NCI-H1694 (cell line): ENCODE measurements around the gene NFIA.
"Not testable (repeated sequence)": the region's sequence is repeated elsewhere in the genome, so short reads cannot be mapped to it uniquely, and the experiment has no call there.

Experiments used
- DNase-seq: peaks from one replicate; lab custom pipeline; 2025; lab: John Stamatoyannopoulos, UW

The NFIA gene

DNA sequence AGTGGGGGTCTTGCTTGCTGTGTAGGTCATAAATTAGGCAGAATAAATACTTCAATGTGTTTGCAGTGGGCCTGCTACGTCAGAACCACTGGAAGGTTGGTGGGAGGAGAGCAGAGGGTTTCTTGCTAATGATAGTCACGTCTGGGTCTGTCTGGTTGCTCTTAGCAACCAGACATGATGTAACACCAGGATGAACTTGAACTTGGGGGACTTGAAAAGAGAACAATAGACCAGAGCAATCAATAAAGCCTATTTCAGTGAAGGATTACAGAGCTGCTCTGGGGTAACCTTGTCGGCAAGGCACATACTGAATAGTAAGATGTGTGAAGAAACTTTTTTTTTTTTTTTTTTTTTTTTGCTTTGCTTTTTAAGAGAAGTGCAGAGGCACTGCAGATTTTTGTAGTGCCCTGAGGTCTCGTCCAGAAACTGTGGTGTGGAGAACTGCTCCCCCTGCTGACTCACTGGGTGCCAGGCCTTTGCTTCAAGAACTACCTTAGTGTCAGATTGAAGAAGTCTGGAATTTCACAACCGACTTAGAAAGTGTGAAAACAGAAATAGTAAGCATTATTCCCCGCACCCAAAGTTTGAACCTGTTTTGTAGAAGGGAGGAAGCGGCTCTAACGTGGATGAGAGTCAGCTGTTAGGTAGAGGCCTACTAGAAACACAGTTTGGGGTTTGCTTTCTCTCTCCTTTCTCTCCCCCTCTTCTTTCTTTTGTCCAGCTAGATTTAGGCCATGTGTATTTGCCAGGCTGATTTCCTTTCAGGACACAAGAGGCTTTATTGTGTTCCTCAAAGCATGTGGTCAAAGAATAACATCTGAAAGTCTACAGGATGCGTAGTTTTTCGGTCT is 371.0 kb downstream of the NFIA start:
- peak; percentile 65 for DNase-seq

DNA sequence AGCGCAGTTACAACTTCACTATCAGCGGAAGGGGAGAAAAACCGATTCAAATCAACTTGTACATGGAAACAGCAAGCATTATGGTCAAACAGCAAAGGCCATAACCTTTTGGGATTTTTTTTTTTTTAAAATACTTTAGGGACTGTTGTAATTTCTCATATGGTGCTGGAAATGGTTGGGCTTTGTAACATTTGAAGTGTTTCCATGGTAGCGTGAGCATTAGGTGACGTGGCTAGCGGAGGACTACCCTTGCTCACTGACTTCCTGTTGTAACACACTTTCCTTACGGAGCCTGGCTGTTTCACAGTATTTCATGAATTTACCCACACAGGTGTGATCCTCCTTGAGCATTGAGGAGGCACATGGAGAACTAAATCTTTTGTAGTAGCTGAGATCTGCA is 373.0 kb downstream of the NFIA start:
- DNase-seq, result no peak

DNA sequence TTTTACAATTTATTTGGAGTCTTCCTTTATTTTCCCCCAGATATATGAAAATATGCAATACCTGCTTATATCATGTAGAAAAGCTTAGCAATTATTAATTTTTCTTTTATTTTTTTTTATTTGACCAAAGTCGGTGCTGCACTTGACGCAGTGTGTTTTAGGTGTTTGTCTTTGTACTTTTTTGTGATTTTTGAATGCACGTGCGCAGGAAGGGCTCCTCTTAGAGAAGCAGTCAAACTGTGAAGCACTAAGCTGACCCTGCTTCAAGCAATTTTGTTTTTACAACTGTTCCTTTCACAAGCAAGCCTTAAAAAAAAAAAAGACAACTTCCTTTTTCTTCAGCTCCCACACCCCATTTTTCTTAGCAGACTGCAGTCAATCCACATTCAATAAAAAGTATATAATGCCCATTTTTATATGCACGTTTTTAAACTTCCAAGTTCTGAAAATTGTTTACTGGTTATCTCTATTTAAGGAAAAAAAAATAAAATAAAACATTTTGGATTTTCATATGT is 375.2 kb downstream of the NFIA start:
- DNase-seq, result no peak

DNA sequence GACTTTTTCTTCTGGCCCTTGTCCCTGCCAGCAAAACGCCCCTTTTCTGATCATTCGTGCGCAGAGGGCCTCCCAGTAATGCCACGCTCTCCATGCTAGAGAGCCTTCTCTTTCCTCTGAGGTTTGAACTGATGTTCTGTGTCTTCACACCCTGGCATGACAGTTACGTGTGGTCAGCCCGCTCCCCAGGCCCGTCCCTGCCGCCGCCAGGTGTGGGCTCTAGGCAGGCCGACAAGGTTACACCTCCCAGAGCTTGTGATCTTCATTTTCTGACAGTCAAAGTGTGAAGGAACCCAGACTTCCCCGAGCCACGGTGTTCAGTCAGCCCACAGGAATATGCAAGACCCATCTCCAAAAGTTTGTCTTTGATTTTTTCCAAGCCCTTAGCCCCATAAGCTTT is 377.0 kb downstream of the NFIA start:
- DNase-seq, result no peak

DNA sequence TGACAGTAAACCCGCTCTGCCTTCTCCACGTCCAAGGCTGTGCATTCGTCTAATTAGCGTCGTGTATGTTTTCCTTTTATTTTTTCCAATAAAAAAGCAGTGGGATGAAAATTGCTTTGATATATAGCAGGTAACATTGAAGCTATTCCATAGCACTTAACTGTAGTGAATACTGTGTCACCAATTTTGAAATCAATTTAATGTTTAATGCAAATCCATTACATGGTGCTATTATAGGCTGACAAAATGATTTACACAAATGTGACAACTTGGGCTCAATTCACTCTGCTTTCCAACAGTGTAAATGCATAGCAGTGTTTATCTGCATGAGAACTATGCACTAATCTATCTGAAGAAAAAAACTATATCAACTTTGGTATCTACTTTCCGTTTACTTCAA is 377.8 kb downstream of the NFIA start:
- no peak for DNase-seq

DNA sequence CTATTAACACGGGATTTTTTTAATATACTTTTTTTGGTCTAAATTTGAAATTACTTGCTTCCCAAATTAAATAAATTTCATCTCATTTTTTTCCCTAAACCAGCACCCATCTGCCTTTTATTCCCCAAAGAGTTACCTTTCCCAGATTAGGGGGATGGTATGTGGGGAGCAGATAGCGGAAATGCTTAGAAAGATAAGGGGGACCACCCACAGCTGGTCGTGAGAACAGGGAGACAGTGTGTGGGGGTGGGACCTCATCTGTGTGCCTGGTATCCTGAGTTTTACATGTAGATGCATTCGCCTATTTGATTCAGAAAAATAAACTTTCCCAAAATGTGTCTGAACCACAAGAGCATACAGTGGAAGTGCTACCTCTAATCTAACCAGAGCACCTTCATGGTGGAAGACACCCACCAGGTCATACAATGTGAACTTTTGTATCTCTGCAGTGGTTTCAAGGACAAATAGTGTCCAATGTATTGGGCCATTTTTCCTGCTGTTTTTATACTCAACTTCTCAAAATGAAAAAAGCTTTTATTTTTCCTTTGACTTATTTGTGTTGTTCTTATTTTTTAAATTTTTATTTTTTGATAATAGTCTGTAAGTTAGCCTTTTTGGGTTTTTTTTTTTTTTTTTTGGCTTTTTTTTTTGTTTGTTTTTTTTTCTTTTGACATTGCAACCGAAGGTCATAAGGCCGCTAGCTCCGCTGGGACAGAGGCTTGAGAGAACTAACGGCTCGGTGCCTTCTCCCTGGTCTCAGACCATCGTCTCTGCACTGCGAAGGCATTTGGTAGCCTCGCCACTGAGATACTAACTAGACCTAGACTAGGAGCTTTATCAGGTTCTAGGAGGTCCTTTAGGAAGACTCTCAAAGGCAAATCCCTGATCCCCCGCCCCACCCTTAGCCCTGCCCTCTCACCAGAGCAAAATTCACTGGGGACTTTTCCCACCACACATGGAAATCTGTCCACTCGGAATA is 379.3 kb downstream of the NFIA start:
- no peak for DNase-seq

DNA sequence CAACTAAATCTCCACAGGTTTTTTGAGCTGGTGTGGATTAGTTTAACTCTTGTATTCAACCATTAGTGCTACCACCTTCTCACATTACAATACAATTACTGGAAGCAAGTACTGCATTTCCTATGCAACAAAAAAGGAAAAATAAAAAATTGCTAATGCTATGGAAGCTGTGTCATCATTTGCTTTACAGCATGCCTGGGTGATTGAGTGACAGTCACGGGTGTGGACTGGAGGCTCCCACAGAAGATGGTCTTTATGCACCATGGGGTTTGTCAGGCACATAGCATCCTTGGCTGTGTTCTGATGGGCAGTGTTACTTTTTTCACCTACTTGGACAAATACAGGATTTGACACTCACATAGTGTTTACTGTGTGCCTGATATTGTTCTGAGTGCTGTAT is 380.3 kb downstream of the NFIA start:
- DNase-seq, result no peak

DNA sequence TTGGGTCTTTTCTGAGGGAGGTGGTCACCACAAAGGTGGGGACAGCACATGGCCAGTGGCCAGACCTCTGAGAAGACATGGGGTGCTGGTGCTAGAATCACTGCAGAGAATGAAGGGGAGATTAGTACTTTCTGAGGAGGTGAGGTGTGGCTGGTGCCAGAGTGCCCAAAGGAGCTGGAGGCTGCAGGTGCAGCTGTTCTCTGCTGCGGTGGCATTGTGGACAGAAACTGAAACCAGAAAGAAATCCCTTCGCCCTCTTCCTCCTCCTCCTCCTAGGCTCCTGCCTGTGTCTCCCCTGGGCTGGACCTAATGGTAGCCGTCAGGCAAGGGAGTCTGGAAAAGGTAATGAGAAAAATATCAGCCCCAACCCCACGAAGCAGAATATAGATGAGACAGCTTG is 380.9 kb downstream of the NFIA start:
- DNase-seq, result no peak

DNA sequence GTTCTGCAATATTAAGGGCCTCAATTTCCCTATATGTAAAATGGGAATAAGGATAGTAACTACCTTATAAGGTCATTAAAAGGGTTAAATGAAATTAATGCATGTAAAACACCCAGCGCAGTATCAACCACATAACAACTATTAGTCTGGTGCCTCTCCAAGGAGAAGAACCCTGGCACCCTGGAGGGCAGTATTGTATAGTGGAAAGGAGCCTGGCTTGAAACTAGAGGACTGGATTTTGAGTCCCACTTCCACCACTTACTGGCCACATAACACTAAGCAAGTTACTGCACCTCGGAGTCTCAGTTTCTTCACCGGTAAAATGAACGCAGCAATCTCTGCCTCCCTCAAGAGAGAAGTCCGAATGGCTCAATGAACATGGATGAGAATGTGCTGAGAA is 385.5 kb downstream of the NFIA start:
- DNase-seq, result not testable (repeated sequence)

DNA sequence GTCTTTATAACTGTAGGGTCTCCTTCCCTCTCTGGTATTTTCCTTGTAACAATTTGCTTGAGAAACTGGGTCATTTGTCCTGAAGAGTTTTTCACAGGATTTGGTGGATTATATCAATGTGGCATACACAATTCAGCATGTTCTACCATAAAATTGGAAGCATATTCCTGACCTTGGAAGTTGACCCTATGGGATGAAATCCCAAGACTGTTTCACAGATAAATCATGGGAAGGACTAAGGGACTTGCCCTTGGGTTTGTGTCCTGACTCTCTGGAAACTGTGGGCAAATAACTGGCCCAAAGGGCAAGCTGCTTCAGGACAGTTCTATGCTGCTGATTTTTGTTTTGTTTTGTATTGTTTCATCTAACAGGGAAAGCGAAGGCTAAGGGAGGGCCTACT is 387.0 kb downstream of the NFIA start:
- no peak for DNase-seq

DNA sequence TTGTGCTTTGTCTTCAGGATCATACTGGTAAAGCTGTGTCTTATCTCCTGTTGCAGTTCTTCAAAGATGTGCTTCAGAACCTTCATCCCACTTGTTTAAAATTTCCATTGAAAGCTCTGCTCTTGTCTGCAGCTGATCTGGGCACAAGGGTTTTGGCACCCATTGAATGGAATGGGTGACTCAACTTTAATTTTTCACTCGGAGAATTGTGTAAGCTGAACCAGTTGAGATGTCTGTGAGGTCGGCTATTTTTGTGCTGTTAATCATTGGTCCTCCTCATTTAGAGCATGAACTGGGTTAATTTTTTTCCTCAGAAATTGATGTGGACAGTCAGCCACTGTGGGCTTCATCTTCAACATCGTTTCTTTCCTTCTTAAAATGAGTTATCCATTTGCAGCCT is 390.5 kb downstream of the NFIA start:
- no peak for DNase-seq

DNA sequence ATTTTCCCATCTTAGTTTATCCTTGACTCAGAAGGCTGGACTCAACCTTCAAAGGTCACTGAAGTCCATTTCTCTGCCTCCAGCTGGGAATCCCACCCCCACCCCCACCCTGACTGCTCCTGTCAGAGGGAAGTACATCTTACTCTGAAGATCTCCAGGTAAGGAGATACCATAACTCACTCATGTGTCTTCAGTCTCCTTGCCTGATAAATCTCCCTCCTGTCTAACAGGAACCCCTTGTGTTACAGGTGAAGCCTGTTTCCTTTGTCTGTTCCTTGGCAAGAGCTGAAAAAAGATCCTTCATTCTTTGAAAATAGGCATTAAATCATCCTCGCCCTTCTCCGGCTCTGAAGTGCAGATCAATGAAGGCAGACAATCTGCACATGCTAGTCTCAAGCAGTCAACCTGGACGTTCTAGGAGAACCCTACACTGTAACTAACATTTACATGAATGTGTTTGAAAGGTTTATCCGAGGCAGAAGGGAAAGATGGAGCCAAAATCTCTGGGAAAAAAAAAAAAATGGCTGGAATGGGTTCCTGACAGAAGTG is 392.0 kb downstream of the NFIA start:
- DNase-seq, result no peak

DNA sequence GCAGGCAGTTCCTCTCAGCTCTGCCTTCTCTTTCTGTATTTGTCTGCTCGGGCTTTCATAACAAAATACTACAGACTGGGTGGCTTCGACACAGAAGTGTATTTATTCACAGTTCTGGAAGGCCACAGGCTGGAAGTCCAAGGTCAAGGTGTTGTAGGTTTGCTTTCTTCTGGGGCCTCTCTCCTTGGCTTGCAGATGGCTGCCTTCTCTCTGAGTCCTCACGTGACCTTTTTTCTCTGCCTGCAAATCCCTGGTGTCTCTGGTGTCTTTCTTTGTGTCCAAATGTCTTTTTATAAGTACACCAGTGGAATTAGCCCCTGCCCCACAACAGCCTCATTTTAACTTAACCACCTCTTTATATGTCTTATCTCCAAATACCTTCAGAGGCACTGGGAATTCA is 392.6 kb downstream of the NFIA start:
- DNase-seq, result no peak

DNA sequence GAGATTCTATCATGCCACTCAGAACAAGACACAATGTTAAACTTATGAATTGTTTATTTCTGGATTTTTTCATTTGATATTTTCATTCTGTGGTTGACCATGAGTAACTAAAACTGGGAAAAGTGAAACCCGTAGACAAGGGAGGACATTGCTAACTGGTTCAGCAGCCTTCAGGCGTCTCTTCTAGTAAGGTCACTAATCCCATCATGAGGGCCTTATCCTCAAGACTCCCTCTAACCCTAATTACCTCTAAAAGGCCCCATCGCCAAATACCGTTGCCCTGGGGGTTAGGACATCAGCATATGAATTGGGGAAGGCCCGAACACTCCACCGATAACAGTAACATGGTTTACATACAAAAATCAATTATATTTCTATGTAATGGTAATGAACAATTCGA is 394.9 kb downstream of the NFIA start:
- DNase-seq, result no peak

DNA sequence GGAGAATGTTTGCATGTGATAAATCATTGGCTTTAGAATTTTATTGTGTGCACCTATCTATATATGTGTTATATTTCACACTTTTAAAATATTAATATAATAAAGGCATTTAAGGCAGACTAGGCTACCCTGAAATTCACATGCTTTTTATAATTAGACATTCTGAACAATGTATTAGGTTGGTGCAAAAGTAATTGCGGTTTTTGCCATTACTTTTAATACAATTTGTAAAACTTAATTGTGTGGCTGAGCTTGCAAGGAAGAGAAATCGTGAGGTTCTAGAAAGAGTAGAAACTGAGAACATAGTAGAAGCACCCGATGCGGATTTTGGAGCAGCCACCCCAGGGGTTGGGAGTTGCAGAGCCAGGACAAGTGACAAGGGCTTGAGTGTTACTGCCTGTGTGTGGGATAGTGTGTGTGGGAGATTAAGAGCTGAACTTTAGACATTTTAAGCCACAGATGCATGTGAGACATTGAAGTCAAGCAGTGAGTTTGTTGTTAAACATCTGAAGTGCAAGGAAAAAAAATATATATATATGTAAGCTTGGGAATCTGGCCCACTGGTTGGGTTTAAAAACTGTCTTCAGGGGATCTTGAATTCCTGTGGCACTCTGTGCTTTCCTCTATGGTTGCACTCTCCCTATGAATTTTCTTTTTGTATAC is 398.0 kb downstream of the NFIA start:
- DNase-seq, result no peak

DNA sequence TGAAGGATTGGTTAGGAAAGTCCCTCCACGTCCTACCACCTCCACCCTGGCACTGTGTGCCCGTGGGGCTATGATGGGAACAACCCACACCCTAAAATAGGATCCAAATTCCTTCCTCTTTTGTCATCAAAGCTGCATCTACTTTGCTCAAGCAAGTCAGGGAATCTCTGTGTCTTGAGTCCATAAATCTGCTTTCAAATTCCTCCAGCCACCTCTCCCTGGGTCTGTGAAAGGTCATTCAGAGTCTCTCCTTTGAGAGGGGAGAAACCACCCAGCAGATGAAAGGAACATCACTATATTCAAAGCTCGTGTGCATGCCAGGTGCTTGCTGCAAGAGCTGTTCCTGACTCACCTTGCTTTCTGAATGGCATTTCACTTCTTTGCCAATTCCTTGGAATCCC is 399.0 kb downstream of the NFIA start:
- DNase-seq, result no peak

DNA sequence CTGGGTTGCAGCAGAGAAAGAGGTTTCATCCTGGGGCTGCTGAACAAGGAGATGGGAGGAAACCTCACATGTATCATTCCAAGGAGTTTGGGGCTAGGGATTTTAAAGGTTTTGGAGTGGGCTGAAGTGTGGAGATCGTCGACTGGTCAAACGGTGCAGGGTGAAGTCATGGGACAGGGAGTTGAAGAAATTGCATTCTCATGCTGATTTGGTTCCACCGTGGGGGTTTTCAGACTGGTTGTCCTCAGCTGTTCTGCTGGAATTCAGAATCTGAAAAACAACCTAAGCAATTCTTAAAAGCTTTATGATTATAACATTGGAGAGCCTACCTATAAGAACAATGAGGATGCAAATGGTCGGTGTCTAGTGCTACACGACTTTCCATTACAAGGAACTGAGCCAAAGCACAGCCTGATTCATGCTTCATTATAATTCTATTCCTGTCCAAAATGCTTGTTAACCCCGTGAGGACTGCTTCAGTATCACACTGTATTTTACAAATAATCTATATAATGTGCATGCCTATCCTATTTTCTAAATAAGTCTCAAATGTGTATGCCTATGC is 399.9 kb downstream of the NFIA start:
- DNase-seq, result no peak

DNA sequence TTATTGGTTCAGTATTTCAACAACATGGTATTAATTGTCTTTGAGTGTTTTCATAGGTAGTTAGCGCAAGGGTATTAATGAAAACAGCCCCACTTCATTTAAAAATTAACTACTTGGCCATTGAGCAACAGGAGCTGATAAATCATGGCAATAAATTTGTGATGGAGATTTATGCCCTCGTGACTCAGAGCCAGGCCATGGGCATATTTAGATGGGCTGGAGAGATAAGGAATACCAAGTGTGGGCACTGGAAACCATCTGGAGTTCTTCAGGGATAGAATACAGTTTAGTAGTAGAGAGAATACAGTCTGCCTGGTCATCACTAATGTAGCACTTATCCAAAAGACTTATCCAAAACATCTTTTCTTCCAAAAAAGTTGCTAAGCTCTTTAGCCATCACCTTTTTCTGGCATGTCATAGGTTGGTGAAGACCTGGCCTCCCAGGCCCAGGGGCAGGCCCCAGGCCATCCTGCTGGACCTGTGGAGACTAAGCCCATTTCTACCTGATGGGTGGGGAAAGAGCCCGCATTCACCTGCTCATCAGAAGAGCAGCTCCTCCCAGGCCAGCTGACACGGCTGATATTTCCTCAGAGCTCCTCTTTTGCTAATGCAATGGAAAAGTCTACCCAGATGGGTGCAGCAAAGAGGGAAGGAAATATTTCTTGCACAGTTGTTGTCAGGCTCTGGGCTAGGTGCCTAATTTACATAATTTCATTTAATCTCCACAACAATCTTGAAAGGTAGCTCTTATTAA is 404.6 kb downstream of the NFIA start:
- DNase-seq, result no peak

DNA sequence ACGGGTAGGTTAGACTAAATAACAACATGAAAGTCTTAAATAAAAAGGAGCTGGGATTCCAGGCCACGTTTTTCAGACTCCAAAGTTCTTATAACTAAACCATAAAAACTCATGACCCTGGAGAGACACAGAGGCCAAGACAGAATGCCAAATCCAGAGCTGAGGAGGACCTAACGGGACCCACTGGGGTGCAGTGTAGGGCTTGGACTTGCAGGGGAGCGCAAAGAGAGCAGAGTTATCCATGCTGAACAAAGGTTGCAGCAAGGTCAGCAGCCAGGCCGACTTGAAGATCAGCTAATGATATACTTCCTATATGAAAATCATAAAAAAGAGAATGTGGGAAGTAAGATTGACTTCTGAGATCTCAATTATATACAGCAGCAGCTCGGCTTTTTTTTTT is 405.4 kb downstream of the NFIA start:
- no peak for DNase-seq

DNA sequence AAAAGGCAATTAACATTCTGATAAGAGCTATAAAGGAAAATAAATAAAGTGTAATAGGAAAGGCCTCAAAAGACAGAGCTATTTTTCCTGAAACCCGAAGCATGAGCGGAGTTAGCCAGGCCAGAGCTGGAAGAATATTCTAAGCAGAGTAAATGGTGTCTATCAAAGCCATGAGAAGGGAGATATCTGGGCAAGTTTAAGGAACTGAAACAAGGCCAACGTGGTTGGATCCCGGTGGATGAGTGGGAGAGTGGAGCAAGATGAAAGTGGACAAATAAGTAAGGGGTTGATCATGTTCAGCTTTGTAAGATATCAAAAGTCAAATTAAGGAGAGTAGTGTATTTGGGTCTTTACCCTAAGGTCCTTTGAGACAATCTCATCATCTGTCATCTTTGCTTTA is 408.6 kb downstream of the NFIA start:
- no peak for DNase-seq

DNA sequence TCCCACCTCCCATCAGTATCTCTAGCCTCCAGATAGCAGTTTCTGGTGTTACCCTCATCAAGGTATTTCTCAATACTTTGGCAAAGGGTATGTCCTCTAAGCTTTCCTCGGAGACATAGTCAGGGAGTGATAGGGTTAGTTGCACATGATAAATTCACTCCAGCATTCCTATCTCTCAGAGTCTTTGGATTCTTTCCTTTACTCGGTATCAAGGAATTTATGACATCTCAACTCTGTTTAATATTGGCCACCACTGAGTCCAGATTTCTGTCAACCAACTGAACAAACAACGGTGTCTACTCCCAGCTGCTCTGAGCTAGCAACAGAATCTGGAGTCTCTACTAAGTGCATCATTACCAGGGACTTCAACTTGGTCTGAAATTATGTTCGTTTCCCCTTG is 409.1 kb downstream of the NFIA start:
- DNase-seq, result no peak
